Measurements from ENCODE around the gene TANC1. TPM values are rescaled to one million over a fixed set of nuclear protein-coding genes. Genes with fewer than 3 reads are reported as not detected.

TANC1 gene
- total and polyA plus RNA-seq, 3 donors from 2014 or later: 8.6 to 19.3 (median 16.2) TPM

DNA sequence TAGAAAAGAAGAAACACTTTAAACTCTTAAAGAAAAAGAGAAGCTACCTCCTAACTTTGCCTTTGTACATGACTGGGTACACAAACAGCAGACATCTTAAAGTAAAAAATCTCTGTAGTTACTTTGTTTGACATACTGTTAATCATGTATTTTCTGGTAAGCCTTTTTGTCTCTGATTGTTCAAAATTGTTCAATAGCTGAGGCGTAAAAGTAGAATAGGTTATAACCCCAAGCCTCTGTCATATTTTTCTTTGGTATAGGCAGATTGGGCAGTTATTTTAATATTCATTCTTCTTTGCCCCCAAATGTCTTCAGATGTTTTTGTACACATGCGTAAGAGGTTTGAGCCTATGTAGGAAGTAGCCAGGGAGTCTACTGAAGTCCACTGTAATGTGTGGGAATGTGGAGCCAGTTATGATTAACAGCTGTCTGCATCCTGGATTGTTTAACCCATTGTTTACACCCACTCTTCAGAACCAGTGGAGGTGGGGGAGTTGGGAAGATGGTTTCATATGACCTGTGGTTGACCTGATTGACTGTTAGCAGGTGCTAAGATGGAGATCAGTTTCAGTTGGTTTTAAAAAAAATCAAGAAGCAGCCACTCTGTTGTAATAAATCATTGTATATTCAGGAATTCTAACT, 150.5 kb downstream of the TANC1 start:
- intact Hi-C loops (cut with DNase I; ENCODE audit: low total_unique reads): no loop called here
- Histone ChIP-seq H3K27ac (no peak overlapping the region), H3K27me3 (no peaks in the 10 kb centered on the region), H3K9me3 (no peaks in the 10 kb centered on the region), H3K4me3 (no peak overlapping the region), H3K4me1 (no peaks in the 10 kb centered on the region), H3K36me3 (ENCODE audit: low read depth, missing control alignments) (no peaks in the 10 kb centered on the region)
- DNase-seq: no peak
- TF ChIP-seq CTCF (IDR thresholded peaks at IDR 0.05): no peak
- TF ChIP-seq POLR2A (IDR thresholded peaks at IDR 0.05): no peak
- 71 to 83% methylated on average over 2 of the region's 2 CpGs for WGBS, 2 donors

DNA sequence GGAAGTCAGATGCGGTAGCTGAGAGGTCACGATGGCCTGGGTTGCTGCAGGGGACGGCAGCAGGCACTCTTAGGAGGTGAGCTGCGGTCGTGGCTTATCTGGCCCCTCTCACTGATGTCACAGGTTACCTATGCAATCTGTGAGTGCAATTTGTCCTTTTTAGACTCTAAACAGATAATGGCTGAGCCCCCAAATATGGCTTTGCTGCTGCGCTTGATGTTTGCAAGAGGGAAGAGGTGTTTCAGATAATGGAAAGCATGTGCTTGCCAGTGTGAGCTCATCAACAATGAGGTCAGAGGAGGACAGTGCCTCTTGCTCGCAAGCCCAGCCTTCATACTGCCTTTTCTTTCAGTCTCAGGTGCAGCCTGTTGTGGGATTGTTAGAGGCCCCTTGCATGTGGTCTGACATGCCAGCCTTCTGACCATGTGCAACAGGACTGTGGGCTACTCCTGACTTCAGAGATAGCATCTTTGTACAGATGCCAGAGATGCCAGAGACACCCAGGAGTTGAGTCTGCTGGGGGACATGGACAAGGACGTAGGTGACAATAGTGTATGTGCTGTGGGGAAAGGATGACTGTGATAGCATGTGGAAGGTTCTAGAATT, 151.3 kb downstream of the TANC1 start:
- no peak overlapping the region for H3K27ac ChIP-seq

DNA sequence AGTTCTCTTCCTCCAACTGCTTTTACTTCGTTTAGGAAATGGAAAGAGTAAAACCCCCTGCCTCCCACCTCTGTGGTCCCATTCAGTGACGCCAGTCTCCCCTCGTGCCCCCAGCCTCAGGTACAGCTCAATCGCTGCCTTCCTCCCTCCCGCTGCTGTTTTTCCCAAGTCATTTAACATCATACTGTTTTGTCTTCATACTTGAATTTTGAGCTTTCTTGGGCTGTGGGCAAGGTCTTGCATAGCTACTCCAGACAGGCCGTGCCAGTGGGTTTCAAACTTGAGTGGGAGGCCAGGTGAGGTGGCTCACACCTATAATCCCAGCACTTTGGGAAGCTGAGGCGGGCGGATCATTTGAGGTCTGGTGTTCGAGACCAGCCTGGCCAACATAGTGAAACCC, 155.3 kb downstream of the TANC1 start:
- Histone ChIP-seq H3K4me1 (no peaks in the 10 kb centered on the region), H3K36me3 (ENCODE audit: low read depth, missing control alignments) (no peaks in the 10 kb centered on the region), H3K4me3 (no peak overlapping the region), H3K9me3 (no peaks in the 10 kb centered on the region), H3K27me3 (no peaks in the 10 kb centered on the region), H3K27ac (no peak overlapping the region)
- 91 to 97% methylated on average over 9 of the region's 9 CpGs for WGBS, 2 donors
- intact Hi-C loops (cut with DNase I; ENCODE audit: low total_unique reads): loop anchor here (10.0 kb wide), 1 partner anchor 219 kb away; no protein-coding TSS in a partner anchor
- DNase-seq: no peak
- TF ChIP-seq POLR2A (IDR thresholded peaks at IDR 0.05) (no peak), CTCF (IDR thresholded peaks at IDR 0.05) (no peak)

More for the DNA sequence above, 151.3 kb downstream of the TANC1 start:
- Histone ChIP-seq H3K27me3 (no peaks in the 10 kb centered on the region), H3K4me1 (no peaks in the 10 kb centered on the region), H3K36me3 (ENCODE audit: low read depth, missing control alignments) (no peaks in the 10 kb centered on the region), H3K9me3 (no peaks in the 10 kb centered on the region), H3K4me3 (no peak overlapping the region)
- DNase-seq: peak; percentile 25
- WGBS, 2 donors: 69 to 76% methylated on average over 8 of the region's 8 CpGs
- intact Hi-C loops (cut with DNase I; ENCODE audit: low total_unique reads): loop anchor here (10.0 kb wide), 1 partner anchor 215 kb away; no protein-coding TSS in a partner anchor
- TF ChIP-seq POLR2A (IDR thresholded peaks at IDR 0.05): no peak
- TF ChIP-seq CTCF (IDR thresholded peaks at IDR 0.05): no peak

DNA sequence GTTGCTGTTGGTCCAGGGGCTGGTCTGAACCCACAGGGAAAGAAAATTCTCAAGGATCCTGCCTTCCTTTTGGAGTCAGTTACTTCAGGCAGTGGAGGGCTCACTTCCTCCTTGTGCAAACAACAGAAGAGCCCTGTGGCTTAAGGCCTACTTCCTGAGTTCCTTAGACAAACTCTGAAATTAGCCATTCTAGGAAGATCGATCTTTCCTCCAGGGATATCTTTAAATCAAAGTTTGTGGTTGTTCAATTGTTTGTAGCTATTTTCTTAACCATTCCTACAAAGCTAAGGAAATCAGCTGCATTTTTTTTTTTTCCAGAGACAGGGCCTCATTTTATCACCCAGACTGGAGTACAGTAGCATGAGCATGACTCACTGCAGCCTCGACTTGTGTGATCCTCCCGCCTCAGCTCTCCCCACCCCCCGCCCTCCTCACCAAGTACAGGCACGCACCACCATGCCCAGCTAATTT, 156.0 kb downstream of the TANC1 start:
- H3K36me3 ChIP-seq (ENCODE audit: low read depth, missing control alignments): no peaks in the 10 kb centered on the region
- no peak overlapping the region for H3K4me3 ChIP-seq
- no peak overlapping the region for H3K27ac ChIP-seq
- 45 to 49% methylated on average over 5 of the region's 5 CpGs for WGBS, 2 donors
- no peaks in the 10 kb centered on the region for H3K4me1 ChIP-seq
- no peak for TF ChIP-seq POLR2A (IDR thresholded peaks at IDR 0.05)
- peak; percentile 22 for DNase-seq
- H3K27me3 ChIP-seq: no peaks in the 10 kb centered on the region
- intact Hi-C loops (cut with DNase I; ENCODE audit: low total_unique reads): loop anchor here (10.0 kb wide), 1 partner anchor 220 kb away; no protein-coding TSS in a partner anchor
- no peaks in the 10 kb centered on the region for H3K9me3 ChIP-seq

GRCh38 chr2:159124931-159125467, 156.6 kb downstream of the TANC1 start:
- Histone ChIP-seq H3K4me3 (no peak overlapping the region), H3K36me3 (ENCODE audit: low read depth, missing control alignments) (no peaks in the 10 kb centered on the region), H3K9me3 (no peaks in the 10 kb centered on the region), H3K27me3 (no peaks in the 10 kb centered on the region), H3K4me1 (no peaks in the 10 kb centered on the region), H3K27ac (no peak overlapping the region)
- intact Hi-C loops (cut with DNase I; ENCODE audit: low total_unique reads): loop anchor here (10.0 kb wide), 1 partner anchor 220 kb away; no protein-coding TSS in a partner anchor
- TF ChIP-seq POLR2A (IDR thresholded peaks at IDR 0.05) (no peak), CTCF (IDR thresholded peaks at IDR 0.05) (no peak)
- no peak for DNase-seq
- WGBS, 2 donors: 76 to 77% methylated on average over 3 of the region's 3 CpGs

Measured in testis (tissue), 3 donors.